Kidney (tissue), 14 donors: ENCODE data around the gene LCAT. TPM values are rescaled to one million over a fixed set of nuclear protein-coding genes. Genes with fewer than 3 reads are reported as not detected.
"Not testable (repeated sequence)": the region's sequence is repeated elsewhere in the genome, so short reads cannot be mapped to it uniquely, and the experiment has no call there.

Source experiments
- DNase-seq, 5 donors: peaks; one replicate each; pipeline ENCODE4 v3.0.0-alpha.2; 2013 to 2020
- FAIRE-seq: peaks from 2 replicates; lab custom pipeline; 2012; peaks lifted over from hg19 to GRCh38; lab: Jason Lieb, UNC
- H3K27ac ChIP-seq, 2 donors: one replicate each; pipeline ENCODE4 v1.7.0; 2013; ENCODE audit warnings: low read depth in 2 of 2, low read length in 2 of 2, inconsistent platforms in 1 of 2
- H3K27me3 ChIP-seq: one replicate; pipeline ENCODE4 v1.7.1; 2013; ENCODE audit warnings: low read length, inconsistent platforms; ENCODE audit not compliant: control insufficient read depth, insufficient read depth
- H3K36me3 ChIP-seq, 3 donors: one replicate each; pipeline versions ENCODE4 v1.7.0 to v1.7.1; 2013; ENCODE audit warnings: low read length in 3 of 3, control low read depth in 1 of 3, inconsistent platforms in 1 of 3; ENCODE audit not compliant: insufficient read depth in 3 of 3, control insufficient read depth in 2 of 3
- H3K4me1 ChIP-seq, 3 donors: one replicate each; pipeline versions ENCODE4 v1.7.0 to v1.7.1; 2013; ENCODE audit warnings: low read length in 3 of 3, inconsistent platforms in 1 of 3, low read depth in 1 of 3; ENCODE audit not compliant: control insufficient read depth in 2 of 3, insufficient read depth in 2 of 3
- H3K4me3 ChIP-seq, 3 donors: one replicate each; pipeline versions ENCODE4 v1.7.0 to v1.8.1; 2013; ENCODE audit warnings: low read length in 3 of 3, control low read depth in 1 of 3, inconsistent platforms in 1 of 3
- H3K9ac ChIP-seq, 3 donors: one replicate each; pipeline versions ENCODE4 v1.7.0 to v1.7.1; 2013; ENCODE audit warnings: low read length in 3 of 3, control low read depth in 1 of 3, inconsistent platforms in 1 of 3
- H3K9me3 ChIP-seq, 3 donors: one replicate each; pipeline versions ENCODE4 v1.7.0 to v1.7.1; 2013; ENCODE audit warnings: low read length in 3 of 3, control low read depth in 1 of 3, inconsistent platforms in 1 of 3; ENCODE audit not compliant: control insufficient read depth in 2 of 3, insufficient read depth in 1 of 3
- intact Hi-C: fragments of 100-400 bp; cut with DNase I; formaldehyde crosslinking; loops from one replicate; pipeline ENCODE4 v1.11.1; 2022
- polyA plus RNA-seq: library from polyadenylated mRNA; stranded (reverse); fragments of 350-450 nt; fragmentation: Illumina TruSeq; extraction: RNeasy Lipid Tissue Mini Kit (QIAGEN cat#74804); gene quantifications from one replicate; pipeline ENCODE4 v1.2.3, GENCODE V29; 2014; ENCODE audit warnings: low read depth, low replicate concordance; ENCODE audit not compliant: insufficient read depth
- total RNA-seq: library from RNA; stranded (reverse); fragmentation: NEBNext Ultra II Directional; extraction: Animal tissue kit (Norgen Biotek cat#: 25700); gene quantifications from one replicate; pipeline ENCODE4 v1.2.1, GENCODE V29; 2021
- TF ChIP-seq, protein P1 (sequence below): IDR thresholded peaks from 3 replicates; pipeline ENCODE4 v1.5.1; 2012; ENCODE audit warnings: mild to moderate bottlenecking, moderate library complexity, borderline replicate concordance; ENCODE audit not compliant: insufficient read depth; ENCODE audit errors: extremely low read depth
- donor health status: control.
- donor health status: control.
- donor health status: control.
- donor health status: control.
- donor health status: control.
- donor health status: DM: yes; HTN: yes; CAD: no.
- donor health status: Normal renal cell carcinoma (clear cell type).

LCAT gene
- total and polyA plus RNA-seq, 2 donors from 2014 or later, result 10.2 to 27.4 TPM

- peaks cover 0 to 21% (median 17%) of the 10 kb centered on the region in 3 donors for H3K4me1 ChIP-seq
- H3K9ac ChIP-seq, result no peak overlapping the region
- H3K9me3 ChIP-seq, result no peaks in the 10 kb centered on the region
- peaks cover 0 to 16% (median 6%) of the 10 kb centered on the region in 3 donors for H3K36me3 ChIP-seq
- TF ChIP-seq, protein P1, sequence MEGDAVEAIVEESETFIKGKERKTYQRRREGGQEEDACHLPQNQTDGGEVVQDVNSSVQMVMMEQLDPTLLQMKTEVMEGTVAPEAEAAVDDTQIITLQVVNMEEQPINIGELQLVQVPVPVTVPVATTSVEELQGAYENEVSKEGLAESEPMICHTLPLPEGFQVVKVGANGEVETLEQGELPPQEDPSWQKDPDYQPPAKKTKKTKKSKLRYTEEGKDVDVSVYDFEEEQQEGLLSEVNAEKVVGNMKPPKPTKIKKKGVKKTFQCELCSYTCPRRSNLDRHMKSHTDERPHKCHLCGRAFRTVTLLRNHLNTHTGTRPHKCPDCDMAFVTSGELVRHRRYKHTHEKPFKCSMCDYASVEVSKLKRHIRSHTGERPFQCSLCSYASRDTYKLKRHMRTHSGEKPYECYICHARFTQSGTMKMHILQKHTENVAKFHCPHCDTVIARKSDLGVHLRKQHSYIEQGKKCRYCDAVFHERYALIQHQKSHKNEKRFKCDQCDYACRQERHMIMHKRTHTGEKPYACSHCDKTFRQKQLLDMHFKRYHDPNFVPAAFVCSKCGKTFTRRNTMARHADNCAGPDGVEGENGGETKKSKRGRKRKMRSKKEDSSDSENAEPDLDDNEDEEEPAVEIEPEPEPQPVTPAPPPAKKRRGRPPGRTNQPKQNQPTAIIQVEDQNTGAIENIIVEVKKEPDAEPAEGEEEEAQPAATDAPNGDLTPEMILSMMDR, result no peak
- H3K27ac ChIP-seq, result no peak overlapping the region
- no peak for FAIRE-seq
- intact Hi-C loops, result no loop called here
- no peak for DNase-seq
- no peaks in the 10 kb centered on the region for H3K27me3 ChIP-seq
- H3K4me3 ChIP-seq, result no peak overlapping the region
Observed at GRCh38 chr16:67915831-67916723, 27.8 kb downstream of the LCAT start.

DNA sequence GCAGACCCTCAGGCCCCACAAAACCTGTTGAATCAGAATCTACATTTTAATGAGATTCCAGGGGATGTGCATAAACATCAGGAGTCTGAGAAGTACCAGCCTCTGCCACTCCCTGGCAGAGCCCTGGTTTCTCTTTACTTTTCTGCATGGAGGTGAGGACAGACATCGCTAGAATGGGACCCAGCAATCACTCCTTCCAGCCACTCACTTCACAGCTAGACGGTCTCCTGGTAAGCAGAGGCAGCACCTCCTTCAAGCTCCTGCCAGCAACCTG is 28.5 kb downstream of the LCAT start:
- peaks cover 0 to 21% (median 17%) of the 10 kb centered on the region in 3 donors for H3K4me1 ChIP-seq
- H3K9me3 ChIP-seq, H3K4me3 ChIP-seq, intact Hi-C loops, DNase-seq, H3K27me3 ChIP-seq, H3K9ac ChIP-seq, H3K27ac ChIP-seq, FAIRE-seq: not testable (repeated sequence)
- H3K36me3 ChIP-seq, result peaks cover 0 to 18% (median 6%) of the 10 kb centered on the region in 3 donors

DNA sequence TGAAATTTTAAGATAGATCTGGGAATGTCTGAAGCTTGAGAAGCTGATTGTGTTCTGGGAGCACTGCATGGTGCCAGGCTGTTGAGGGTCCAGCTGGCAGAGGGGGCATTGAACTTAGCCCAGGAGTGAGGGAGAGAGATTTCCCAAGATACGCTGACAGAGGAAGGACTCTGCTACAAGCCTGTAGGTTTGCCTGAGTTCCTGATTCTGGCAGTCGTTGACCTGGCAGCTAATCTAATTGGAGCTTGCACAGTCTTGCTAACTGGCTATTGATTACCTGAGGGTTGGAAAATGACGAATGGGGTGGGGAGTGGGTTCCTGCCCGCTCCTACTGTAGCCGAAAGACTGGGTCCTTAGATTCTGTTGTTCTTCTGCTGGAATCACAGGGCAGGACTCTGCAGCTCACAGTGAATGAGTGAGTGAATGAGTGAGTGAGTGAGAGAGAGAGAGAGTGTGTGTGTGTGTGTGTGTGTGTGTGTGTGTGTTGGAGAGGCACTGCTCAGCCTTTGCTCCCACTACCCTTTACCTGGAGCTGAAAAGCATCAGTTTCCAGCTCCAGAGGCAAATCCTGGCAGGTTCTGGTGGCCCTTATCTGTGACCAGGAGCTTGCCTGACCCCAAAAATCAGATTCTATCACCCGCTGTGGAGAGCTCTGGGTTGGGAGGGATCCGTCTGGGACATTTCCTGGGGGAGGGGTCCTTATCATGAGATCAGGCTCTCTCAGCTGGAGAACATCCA is 29.0 kb downstream of the LCAT start:
- H3K4me1 ChIP-seq, result peaks cover 0 to 21% (median 17%) of the 10 kb centered on the region in 3 donors
- H3K36me3 ChIP-seq, result peaks cover 0 to 18% (median 11%) of the 10 kb centered on the region in 3 donors
- no peaks in the 10 kb centered on the region for H3K27me3 ChIP-seq
- no peak overlapping the region for H3K9ac ChIP-seq
- DNase-seq (no peak), FAIRE-seq (no peak)
- H3K9me3 ChIP-seq, result no peaks in the 10 kb centered on the region
- H3K4me3 ChIP-seq, result no peak overlapping the region
- intact Hi-C loops, result no loop called here
- TF ChIP-seq, protein P1, result no peak
- no peak overlapping the region for H3K27ac ChIP-seq

DNA sequence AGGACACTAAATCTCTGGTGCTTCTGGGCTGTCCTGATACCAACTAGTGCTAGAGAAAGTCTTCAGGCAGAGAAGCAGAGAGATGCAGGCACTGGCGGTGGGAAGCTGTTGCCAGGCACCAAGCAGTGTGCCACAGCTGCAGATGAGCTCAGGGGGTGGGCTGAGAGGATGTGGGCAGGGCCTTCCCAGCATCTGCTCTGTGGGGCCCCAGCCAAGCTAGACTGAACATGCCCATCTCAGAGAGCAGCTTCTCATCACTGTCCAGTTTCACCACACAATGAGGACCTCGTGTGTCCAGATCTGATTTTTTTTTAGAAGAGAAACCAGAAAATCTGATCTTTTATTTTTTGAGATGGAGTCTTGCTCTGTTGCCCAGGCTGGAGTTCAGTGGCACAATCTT is 33.8 kb downstream of the LCAT start:
- no peak for FAIRE-seq
- Histone ChIP-seq H3K27ac (no peak overlapping the region), H3K27me3 (no peaks in the 10 kb centered on the region), H3K4me3 (no peak overlapping the region), H3K4me1 (peaks cover 0 to 6% (median 4%) of the 10 kb centered on the region in 3 donors), H3K36me3 (peaks cover 0 to 27% (median 15%) of the 10 kb centered on the region in 3 donors), H3K9ac (no peak overlapping the region), H3K9me3 (no peaks in the 10 kb centered on the region)
- TF ChIP-seq, protein P1, result no peak
- DNase-seq, result no peak
- intact Hi-C loops, result no loop called here
